HEK293 (cell line): Measurements from ENCODE around the gene TMEM255B.

Source experiments
- BCL11A ChIP-seq: fragments of 450-650 bp; formaldehyde crosslinking; IDR thresholded peaks from 2 replicates; pipeline ENCODE4 v1.5.1; 2016; ENCODE audit warnings: low read depth, missing biosample characterization, missing genetic modification characterization
- GLI4 ChIP-seq: fragments of 450-650 bp; formaldehyde crosslinking; IDR thresholded peaks from 2 replicates; pipeline ENCODE4 v1.5.1; 2016; ENCODE audit warnings: missing biosample characterization, missing genetic modification characterization
- KLF8 ChIP-seq: fragments of 450-650 bp; formaldehyde crosslinking; IDR thresholded peaks from 2 replicates; pipeline ENCODE4 v1.5.1; 2016; ENCODE audit warnings: missing biosample characterization, missing genetic modification characterization
- OSR2 ChIP-seq: fragments of 450-650 bp; formaldehyde crosslinking; IDR thresholded peaks from 2 replicates; pipeline ENCODE4 v1.5.1; 2016; ENCODE audit warnings: missing biosample characterization, missing genetic modification characterization
- ZBTB1 ChIP-seq: fragments of 450-650 bp; formaldehyde crosslinking; IDR thresholded peaks from 2 replicates; pipeline ENCODE4 v1.5.1; 2016; ENCODE audit warnings: missing biosample characterization, missing genetic modification characterization
- ZBTB8A ChIP-seq: fragments of 450-650 bp; formaldehyde crosslinking; IDR thresholded peaks from 2 replicates; pipeline ENCODE4 v1.5.1; 2016; ENCODE audit warnings: missing biosample characterization, missing genetic modification characterization
- ZEB2 ChIP-seq: fragments of 450-650 bp; formaldehyde crosslinking; IDR thresholded peaks from 2 replicates; pipeline ENCODE4 v1.5.1; 2016; ENCODE audit warnings: missing biosample characterization, missing genetic modification characterization
- ZIC2 ChIP-seq: fragments of 450-650 bp; formaldehyde crosslinking; IDR thresholded peaks from 2 replicates; pipeline ENCODE4 v1.5.1; 2016; ENCODE audit warnings: missing biosample characterization, missing genetic modification characterization
- ZNF132 ChIP-seq: fragments of 450-650 bp; formaldehyde crosslinking; IDR thresholded peaks from 2 replicates; pipeline ENCODE4 v1.5.1; 2017; ENCODE audit warnings: missing biosample characterization, missing genetic modification characterization, borderline replicate concordance
- ZNF133 ChIP-seq: fragments of 450-650 bp; formaldehyde crosslinking; IDR thresholded peaks from 2 replicates; pipeline ENCODE4 v1.5.1; 2016; ENCODE audit warnings: missing biosample characterization, missing genetic modification characterization
- ZNF174 ChIP-seq: fragments of 450-650 bp; formaldehyde crosslinking; IDR thresholded peaks from 2 replicates; pipeline ENCODE4 v1.5.0; 2017; ENCODE audit warnings: missing biosample characterization, mild to moderate bottlenecking, missing genetic modification characterization
- ZNF184 ChIP-seq: fragments of 450-650 bp; IDR thresholded peaks from 2 replicates; pipeline ENCODE4 v1.5.1; 2018; ENCODE audit warnings: missing biosample characterization, mild to moderate bottlenecking, missing genetic modification characterization
- ZNF423 ChIP-seq: fragments of 450-650 bp; formaldehyde crosslinking; IDR thresholded peaks from 2 replicates; pipeline ENCODE4 v1.5.1; 2016; ENCODE audit warnings: missing biosample characterization, missing genetic modification characterization
- ZNF529 ChIP-seq: fragments of 450-650 bp; formaldehyde crosslinking; IDR thresholded peaks from 2 replicates; pipeline ENCODE4 v1.5.1; 2017; ENCODE audit warnings: missing genetic modification characterization, missing biosample characterization; ENCODE audit not compliant: insufficient replicate concordance
- ZNF660 ChIP-seq: fragments of 450-650 bp; IDR thresholded peaks from 2 replicates; pipeline ENCODE4 v1.5.1; 2018; ENCODE audit warnings: missing biosample characterization, mild to moderate bottlenecking, missing genetic modification characterization
- ZSCAN30 ChIP-seq: fragments of 450-650 bp; IDR thresholded peaks from 2 replicates; pipeline ENCODE4 v1.5.1; 2018; ENCODE audit warnings: missing biosample characterization, mild to moderate bottlenecking, missing genetic modification characterization, moderate library complexity
- TF ChIP-seq, protein P1 (sequence below): sonication (generic); formaldehyde crosslinking; IDR thresholded peaks from 2 replicates; pipeline ENCODE4 v1.8.1; 2022; ENCODE audit warnings: mild to moderate bottlenecking, moderate library complexity, missing genetic modification reagents
- TF ChIP-seq, protein P2 (sequence below): fragments of 450-650 bp; formaldehyde crosslinking; IDR thresholded peaks from 2 replicates; pipeline ENCODE4 v1.5.1; 2016; ENCODE audit warnings: missing biosample characterization, missing genetic modification characterization
- TF ChIP-seq, protein P3 (sequence below): fragments of 450-650 bp; formaldehyde crosslinking; IDR thresholded peaks from 2 replicates; pipeline ENCODE4 v1.5.1; 2016; ENCODE audit warnings: missing biosample characterization, missing genetic modification characterization, low read depth
- TF ChIP-seq, protein P4 (sequence below): fragments of 450-650 bp; formaldehyde crosslinking; conservative IDR thresholded peaks from 2 replicates; pipeline ENCODE4 v1.5.1; 2016; ENCODE audit warnings: low read depth, missing biosample characterization, missing genetic modification characterization
- TF ChIP-seq, protein P5 (sequence below): fragments of 450-650 bp; formaldehyde crosslinking; IDR thresholded peaks from 2 replicates; pipeline ENCODE4 v1.5.1; 2016; ENCODE audit warnings: missing biosample characterization, missing genetic modification characterization
- TF ChIP-seq, protein P6 (sequence below): fragments of 450-650 bp; formaldehyde crosslinking; IDR thresholded peaks from 2 replicates; pipeline ENCODE4 v1.5.1; 2016; ENCODE audit warnings: missing biosample characterization, missing genetic modification characterization, low read depth
- TF ChIP-seq, protein P7 (sequence below): fragments of 450-650 bp; formaldehyde crosslinking; IDR thresholded peaks from 2 replicates; pipeline ENCODE4 v1.5.1; 2016; ENCODE audit warnings: missing biosample characterization, missing genetic modification characterization

Gene TMEM255B

DNA sequence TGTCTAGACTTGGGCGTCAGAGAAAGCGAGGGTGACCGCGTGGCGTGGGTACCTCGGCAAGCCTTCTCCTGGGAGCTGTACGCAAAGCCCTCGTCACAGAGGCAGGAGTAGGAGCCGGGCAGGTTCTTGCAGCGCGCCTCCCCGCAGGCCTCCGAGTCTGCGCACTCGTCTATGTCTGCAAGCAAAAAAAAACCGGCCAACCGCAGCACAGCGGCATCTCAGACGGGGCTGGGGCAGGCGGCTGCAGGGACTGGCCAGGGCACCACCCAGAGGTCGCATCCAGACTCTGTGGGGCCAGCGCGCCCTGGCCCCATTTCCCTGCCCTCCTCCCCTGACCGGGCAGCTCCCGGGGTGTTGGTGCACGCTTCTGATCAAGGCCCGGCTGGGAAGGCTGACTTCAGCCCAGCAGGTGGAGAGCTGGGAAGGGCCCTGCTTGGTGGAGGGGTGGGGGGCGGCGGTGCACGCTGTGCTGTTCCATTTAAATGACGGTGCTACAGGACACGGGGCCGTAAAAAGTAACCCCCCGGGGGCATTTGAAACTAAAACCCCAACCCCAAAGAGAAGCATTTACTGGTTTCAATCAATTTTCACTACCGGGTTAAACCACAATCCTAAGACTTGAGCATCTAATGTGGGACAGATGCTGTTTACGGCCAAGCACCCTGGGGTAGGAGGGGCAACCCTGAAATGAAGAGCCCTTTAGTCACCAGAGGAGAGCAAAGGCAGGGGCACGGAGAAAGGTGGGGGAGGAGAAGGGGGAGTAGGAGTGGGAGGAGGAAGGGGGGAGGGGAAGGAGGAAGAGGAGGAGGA lies 76.6 kb downstream of the TMEM255B start (continued):
- no peak for TF ChIP-seq ZNF660 (tag by site-specific recombination)
- TF ChIP-seq, protein P1, sequence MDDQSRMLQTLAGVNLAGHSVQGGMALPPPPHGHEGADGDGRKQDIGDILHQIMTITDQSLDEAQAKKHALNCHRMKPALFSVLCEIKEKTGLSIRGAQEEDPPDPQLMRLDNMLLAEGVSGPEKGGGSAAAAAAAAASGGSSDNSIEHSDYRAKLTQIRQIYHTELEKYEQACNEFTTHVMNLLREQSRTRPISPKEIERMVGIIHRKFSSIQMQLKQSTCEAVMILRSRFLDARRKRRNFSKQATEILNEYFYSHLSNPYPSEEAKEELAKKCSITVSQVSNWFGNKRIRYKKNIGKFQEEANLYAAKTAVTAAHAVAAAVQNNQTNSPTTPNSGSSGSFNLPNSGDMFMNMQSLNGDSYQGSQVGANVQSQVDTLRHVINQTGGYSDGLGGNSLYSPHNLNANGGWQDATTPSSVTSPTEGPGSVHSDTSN (CRISPR knock-in tag), result no peak
- no peak for TF ChIP-seq GLI4 (tag by site-specific recombination)
- TF ChIP-seq ZNF184 (tag by site-specific recombination), result no peak
- TF ChIP-seq, protein P2, sequence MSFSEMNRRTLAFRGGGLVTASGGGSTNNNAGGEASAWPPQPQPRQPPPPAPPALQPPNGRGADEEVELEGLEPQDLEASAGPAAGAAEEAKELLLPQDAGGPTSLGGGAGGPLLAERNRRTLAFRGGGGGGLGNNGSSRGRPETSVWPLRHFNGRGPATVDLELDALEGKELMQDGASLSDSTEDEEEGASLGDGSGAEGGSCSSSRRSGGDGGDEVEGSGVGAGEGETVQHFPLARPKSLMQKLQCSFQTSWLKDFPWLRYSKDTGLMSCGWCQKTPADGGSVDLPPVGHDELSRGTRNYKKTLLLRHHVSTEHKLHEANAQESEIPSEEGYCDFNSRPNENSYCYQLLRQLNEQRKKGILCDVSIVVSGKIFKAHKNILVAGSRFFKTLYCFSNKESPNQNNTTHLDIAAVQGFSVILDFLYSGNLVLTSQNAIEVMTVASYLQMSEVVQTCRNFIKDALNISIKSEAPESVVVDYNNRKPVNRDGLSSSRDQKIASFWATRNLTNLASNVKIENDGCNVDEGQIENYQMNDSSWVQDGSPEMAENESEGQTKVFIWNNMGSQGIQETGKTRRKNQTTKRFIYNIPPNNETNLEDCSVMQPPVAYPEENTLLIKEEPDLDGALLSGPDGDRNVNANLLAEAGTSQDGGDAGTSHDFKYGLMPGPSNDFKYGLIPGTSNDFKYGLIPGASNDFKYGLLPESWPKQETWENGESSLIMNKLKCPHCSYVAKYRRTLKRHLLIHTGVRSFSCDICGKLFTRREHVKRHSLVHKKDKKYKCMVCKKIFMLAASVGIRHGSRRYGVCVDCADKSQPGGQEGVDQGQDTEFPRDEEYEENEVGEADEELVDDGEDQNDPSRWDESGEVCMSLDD (tag by site-specific recombination), result no peak
- TF ChIP-seq ZNF133, result no peak
- TF ChIP-seq BCL11A (tag by site-specific recombination), result no peak
- no peak for TF ChIP-seq ZNF529 (tag by site-specific recombination)
- TF ChIP-seq, protein P3, sequence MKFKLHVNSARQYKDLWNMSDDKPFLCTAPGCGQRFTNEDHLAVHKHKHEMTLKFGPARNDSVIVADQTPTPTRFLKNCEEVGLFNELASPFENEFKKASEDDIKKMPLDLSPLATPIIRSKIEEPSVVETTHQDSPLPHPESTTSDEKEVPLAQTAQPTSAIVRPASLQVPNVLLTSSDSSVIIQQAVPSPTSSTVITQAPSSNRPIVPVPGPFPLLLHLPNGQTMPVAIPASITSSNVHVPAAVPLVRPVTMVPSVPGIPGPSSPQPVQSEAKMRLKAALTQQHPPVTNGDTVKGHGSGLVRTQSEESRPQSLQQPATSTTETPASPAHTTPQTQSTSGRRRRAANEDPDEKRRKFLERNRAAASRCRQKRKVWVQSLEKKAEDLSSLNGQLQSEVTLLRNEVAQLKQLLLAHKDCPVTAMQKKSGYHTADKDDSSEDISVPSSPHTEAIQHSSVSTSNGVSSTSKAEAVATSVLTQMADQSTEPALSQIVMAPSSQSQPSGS, result no peak
- no peak for TF ChIP-seq KLF8
- TF ChIP-seq ZNF423, result peak; percentile 83
- TF ChIP-seq, protein P4, sequence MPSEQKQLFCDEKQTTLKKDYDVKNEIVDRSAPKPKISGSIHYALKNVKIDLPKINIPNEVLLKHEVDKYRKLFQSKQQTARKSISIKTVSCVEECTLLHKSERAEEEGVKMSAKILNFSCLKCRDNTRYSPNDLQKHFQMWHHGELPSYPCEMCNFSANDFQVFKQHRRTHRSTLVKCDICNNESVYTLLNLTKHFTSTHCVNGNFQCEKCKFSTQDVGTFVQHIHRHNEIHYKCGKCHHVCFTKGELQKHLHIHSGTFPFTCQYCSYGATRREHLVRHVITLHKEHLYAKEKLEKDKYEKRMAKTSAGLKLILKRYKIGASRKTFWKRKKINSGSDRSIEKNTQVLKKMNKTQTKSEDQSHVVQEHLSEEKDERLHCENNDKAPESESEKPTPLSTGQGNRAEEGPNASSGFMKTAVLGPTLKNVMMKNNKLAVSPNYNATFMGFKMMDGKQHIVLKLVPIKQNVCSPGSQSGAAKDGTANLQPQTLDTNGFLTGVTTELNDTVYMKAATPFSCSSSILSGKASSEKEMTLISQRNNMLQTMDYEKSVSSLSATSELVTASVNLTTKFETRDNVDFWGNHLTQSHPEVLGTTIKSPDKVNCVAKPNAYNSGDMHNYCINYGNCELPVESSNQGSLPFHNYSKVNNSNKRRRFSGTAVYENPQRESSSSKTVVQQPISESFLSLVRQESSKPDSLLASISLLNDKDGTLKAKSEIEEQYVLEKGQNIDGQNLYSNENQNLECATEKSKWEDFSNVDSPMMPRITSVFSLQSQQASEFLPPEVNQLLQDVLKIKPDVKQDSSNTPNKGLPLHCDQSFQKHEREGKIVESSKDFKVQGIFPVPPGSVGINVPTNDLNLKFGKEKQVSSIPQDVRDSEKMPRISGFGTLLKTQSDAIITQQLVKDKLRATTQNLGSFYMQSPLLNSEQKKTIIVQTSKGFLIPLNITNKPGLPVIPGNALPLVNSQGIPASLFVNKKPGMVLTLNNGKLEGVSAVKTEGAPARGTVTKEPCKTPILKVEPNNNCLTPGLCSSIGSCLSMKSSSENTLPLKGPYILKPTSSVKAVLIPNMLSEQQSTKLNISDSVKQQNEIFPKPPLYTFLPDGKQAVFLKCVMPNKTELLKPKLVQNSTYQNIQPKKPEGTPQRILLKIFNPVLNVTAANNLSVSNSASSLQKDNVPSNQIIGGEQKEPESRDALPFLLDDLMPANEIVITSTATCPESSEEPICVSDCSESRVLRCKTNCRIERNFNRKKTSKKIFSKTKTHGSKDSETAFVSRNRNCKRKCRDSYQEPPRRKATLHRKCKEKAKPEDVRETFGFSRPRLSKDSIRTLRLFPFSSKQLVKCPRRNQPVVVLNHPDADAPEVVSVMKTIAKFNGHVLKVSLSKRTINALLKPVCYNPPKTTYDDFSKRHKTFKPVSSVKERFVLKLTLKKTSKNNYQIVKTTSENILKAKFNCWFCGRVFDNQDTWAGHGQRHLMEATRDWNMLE (tag by site-specific recombination), result no peak
- TF ChIP-seq, protein P5, sequence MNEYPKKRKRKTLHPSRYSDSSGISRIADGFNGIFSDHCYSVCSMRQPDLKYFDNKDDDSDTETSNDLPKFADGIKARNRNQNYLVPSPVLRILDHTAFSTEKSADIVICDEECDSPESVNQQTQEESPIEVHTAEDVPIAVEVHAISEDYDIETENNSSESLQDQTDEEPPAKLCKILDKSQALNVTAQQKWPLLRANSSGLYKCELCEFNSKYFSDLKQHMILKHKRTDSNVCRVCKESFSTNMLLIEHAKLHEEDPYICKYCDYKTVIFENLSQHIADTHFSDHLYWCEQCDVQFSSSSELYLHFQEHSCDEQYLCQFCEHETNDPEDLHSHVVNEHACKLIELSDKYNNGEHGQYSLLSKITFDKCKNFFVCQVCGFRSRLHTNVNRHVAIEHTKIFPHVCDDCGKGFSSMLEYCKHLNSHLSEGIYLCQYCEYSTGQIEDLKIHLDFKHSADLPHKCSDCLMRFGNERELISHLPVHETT (tag by site-specific recombination), result no peak
- TF ChIP-seq, protein P6, sequence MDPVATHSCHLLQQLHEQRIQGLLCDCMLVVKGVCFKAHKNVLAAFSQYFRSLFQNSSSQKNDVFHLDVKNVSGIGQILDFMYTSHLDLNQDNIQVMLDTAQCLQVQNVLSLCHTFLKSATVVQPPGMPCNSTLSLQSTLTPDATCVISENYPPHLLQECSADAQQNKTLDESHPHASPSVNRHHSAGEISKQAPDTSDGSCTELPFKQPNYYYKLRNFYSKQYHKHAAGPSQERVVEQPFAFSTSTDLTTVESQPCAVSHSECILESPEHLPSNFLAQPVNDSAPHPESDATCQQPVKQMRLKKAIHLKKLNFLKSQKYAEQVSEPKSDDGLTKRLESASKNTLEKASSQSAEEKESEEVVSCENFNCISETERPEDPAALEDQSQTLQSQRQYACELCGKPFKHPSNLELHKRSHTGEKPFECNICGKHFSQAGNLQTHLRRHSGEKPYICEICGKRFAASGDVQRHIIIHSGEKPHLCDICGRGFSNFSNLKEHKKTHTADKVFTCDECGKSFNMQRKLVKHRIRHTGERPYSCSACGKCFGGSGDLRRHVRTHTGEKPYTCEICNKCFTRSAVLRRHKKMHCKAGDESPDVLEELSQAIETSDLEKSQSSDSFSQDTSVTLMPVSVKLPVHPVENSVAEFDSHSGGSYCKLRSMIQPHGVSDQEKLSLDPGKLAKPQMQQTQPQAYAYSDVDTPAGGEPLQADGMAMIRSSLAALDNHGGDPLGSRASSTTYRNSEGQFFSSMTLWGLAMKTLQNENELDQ (tag by site-specific recombination), result no peak
- TF ChIP-seq OSR2 (tag by site-specific recombination), result peak; percentile 51; the same call in 1 of the 2 replicates
- no peak for TF ChIP-seq ZSCAN30 (tag by site-specific recombination)
- TF ChIP-seq ZNF174 (tag by site-specific recombination), result no peak
- TF ChIP-seq ZEB2 (tag by site-specific recombination), result no peak
- TF ChIP-seq, protein P7, sequence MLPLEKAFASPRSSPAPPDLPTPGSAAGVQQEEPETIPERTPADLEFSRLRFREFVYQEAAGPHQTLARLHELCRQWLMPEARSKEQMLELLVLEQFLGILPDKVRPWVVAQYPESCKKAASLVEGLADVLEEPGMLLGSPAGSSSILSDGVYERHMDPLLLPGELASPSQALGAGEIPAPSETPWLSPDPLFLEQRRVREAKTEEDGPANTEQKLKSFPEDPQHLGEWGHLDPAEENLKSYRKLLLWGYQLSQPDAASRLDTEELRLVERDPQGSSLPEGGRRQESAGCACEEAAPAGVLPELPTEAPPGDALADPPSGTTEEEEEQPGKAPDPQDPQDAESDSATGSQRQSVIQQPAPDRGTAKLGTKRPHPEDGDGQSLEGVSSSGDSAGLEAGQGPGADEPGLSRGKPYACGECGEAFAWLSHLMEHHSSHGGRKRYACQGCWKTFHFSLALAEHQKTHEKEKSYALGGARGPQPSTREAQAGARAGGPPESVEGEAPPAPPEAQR (tag by site-specific recombination), result no peak
- TF ChIP-seq ZBTB1 (tag by site-specific recombination), result no peak
- TF ChIP-seq ZIC2 (tag by site-specific recombination), result peak; percentile 99
- TF ChIP-seq ZNF132 (tag by site-specific recombination), result no peak
- TF ChIP-seq ZBTB8A (tag by site-specific recombination), result peak; percentile 72
